ENCODE data around the gene NELFE. TPM values are rescaled to one million over a fixed set of nuclear protein-coding genes. Genes with fewer than 3 reads are reported as not detected.
A peak's percentile ranks its signal among the peaks of the same experiment; 100 is the strongest.

Gene NELFE
- total RNA-seq, 1 experiment from 2014 or later: 75.3 TPM

DNA sequence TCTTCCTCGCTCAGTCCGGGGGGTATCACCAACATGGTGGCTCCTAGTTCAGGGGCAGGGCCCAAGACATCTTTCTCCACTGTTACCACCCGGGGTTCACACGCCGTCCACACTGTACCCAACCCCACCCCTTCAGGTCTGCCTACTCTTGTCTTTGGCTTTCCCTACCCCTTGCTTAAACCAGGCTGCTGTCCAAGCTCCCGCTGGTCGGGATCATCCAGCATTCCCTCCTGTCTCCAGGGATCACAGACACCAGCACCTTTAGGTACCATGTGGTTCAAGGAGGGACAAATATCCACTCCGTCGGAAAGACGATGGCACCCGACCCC lies 395 bp downstream of the NELFE start:
- peaks cover 80% of the 10 kb centered on the region for H3K36me3 Mint-ChIP-seq (ENCODE audit: insufficient read depth, unreplicated experiment)
- TSS peak; percentile 67 for BruUV-seq (replicated peaks)

DNA sequence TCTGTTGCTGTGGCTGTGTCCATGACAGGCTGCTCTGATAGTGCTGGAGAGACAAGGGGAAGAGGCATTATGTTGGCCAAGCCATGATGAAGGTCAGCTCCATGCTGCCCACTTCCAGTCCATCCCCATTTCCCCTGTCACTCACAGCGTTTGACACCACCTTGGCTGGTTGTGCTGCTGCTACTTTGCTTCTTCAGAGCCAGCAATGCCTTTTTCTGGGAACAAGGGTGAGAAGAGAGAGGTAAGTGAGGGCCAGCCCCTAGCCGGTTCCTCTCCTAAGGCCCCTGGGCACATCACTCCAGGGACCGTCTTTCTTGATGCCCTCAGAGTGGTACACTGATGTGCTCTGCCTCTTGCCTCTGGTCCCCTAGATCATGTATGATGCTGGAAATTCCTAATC lies 2.0 kb downstream of the NELFE start:
- TF ChIP-seq, protein P1, sequence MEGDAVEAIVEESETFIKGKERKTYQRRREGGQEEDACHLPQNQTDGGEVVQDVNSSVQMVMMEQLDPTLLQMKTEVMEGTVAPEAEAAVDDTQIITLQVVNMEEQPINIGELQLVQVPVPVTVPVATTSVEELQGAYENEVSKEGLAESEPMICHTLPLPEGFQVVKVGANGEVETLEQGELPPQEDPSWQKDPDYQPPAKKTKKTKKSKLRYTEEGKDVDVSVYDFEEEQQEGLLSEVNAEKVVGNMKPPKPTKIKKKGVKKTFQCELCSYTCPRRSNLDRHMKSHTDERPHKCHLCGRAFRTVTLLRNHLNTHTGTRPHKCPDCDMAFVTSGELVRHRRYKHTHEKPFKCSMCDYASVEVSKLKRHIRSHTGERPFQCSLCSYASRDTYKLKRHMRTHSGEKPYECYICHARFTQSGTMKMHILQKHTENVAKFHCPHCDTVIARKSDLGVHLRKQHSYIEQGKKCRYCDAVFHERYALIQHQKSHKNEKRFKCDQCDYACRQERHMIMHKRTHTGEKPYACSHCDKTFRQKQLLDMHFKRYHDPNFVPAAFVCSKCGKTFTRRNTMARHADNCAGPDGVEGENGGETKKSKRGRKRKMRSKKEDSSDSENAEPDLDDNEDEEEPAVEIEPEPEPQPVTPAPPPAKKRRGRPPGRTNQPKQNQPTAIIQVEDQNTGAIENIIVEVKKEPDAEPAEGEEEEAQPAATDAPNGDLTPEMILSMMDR (IDR thresholded peaks at IDR 0.05; ENCODE audit: insufficient read depth in 1 of 2, low read depth in 1 of 2, low read length in 1 of 2, severe bottlenecking in 1 of 2, unreplicated experiment in 1 of 2): no peak
- H3K36me3 ChIP-seq (ENCODE audit: control insufficient read depth, insufficient read depth, low read length): peaks cover 13% of the 10 kb centered on the region
- ChIA-PET CTCF (no interaction called here), POLR2A (no interaction called here)
- H3K9me3 ChIP-seq: no peaks in the 10 kb centered on the region
- peaks cover 26% of the 10 kb centered on the region for H3K4me1 Mint-ChIP-seq (ENCODE audit: low read depth, unreplicated experiment)
- intact Hi-C loops (cut with micrococcal nuclease; ENCODE audit: unreplicated experiment): no loop called here
- H3K4me1 ChIP-seq: peaks cover 3% of the 10 kb centered on the region; the same call in 1 of the 2 replicates
- no peaks in the 10 kb centered on the region for H3K9me3 Mint-ChIP-seq (ENCODE audit: unreplicated experiment)
- BruUV-seq (replicated peaks): no TSS peak
- no peak overlapping the region for H3K4me3 Mint-ChIP-seq (ENCODE audit: unreplicated experiment)
- H3K4me3 ChIP-seq (ENCODE audit: low read depth, low read length): no peak overlapping the region
- peaks cover 72% of the 10 kb centered on the region for H3K36me3 Mint-ChIP-seq (ENCODE audit: insufficient read depth, unreplicated experiment)
- no peak for DNase-seq
- no peak overlapping the region for H3K27ac Mint-ChIP-seq (ENCODE audit: unreplicated experiment)
- no peaks in the 10 kb centered on the region for H3K27me3 Mint-ChIP-seq (ENCODE audit: insufficient read depth, unreplicated experiment)
- H3K27me3 ChIP-seq (replicated peaks; ENCODE audit: control insufficient read depth, insufficient read depth, low read length): no peaks in the 10 kb centered on the region

More for the DNA sequence above, 395 bp downstream of the NELFE start:
- peak overlapping the region; percentile 98 for H3K27ac Mint-ChIP-seq (ENCODE audit: unreplicated experiment)
- Histone ChIP-seq H3K4me3 (ENCODE audit: low read depth, low read length) (peak overlapping the region; percentile 74), H3K36me3 (ENCODE audit: control insufficient read depth, insufficient read depth, low read length) (peaks cover 13% of the 10 kb centered on the region), H3K27me3 (replicated peaks; ENCODE audit: control insufficient read depth, insufficient read depth, low read length) (no peaks in the 10 kb centered on the region), H3K9me3 (no peaks in the 10 kb centered on the region), H3K4me1 (peaks cover 3% of the 10 kb centered on the region; the same call in 1 of the 2 replicates)
- ChIA-PET POLR2A (interaction anchor here (1.2 to 2.6 kb wide), 3 partner anchors 12 to 13 kb away, joined by 4 to 18 read pairs (median 7); partner anchors contain the start of genes CFB and DXO), CTCF (interaction anchor here (0.6 to 1.7 kb wide), 2 partner anchors 13 to 57 kb away, joined by 5 read pairs; partner anchors contain the start of gene CFB)
- TF ChIP-seq, protein P1 (IDR thresholded peaks at IDR 0.05; ENCODE audit: insufficient read depth in 1 of 2, low read depth in 1 of 2, low read length in 1 of 2, severe bottlenecking in 1 of 2, unreplicated experiment in 1 of 2): no peak
- intact Hi-C loops (cut with micrococcal nuclease; ENCODE audit: unreplicated experiment): no loop called here
- H3K4me3 Mint-ChIP-seq (ENCODE audit: unreplicated experiment): peak overlapping the region; percentile 99
- no peaks in the 10 kb centered on the region for H3K27me3 Mint-ChIP-seq (ENCODE audit: insufficient read depth, unreplicated experiment)
- H3K4me1 Mint-ChIP-seq (ENCODE audit: low read depth, unreplicated experiment): peaks cover 18% of the 10 kb centered on the region
- no peaks in the 10 kb centered on the region for H3K9me3 Mint-ChIP-seq (ENCODE audit: unreplicated experiment)
- no peak for DNase-seq

DNA sequence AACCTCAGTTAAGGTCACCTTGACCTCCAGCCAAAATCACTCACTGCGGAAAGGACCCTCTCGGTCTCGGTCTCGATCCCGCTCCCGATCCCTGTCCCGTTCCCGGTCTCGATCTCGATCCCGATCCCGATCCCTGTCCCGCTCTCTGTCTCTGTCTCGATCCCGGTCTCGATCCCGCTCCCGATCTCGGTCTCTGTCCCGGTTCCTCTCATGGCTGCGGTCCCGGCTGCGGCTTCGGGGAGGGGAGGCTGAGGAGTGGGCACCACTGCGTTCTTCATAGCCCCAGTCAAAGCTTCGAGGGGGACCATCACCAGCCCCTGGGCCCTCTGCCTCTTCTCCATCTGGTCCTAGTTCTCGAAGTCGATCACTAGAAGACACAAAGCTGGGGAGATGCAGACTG lies 4.3 kb downstream of the NELFE start:
- Mint-ChIP-seq H3K4me1 (ENCODE audit: low read depth, unreplicated experiment) (peaks cover 11% of the 10 kb centered on the region), H3K36me3 (ENCODE audit: insufficient read depth, unreplicated experiment) (peaks cover 66% of the 10 kb centered on the region), H3K27me3 (ENCODE audit: insufficient read depth, unreplicated experiment) (no peaks in the 10 kb centered on the region), H3K9me3 (ENCODE audit: unreplicated experiment) (no peaks in the 10 kb centered on the region), H3K4me3 (ENCODE audit: unreplicated experiment) (no peak overlapping the region), H3K27ac (ENCODE audit: unreplicated experiment) (no peak overlapping the region)
- ChIA-PET CTCF (no interaction called here), POLR2A (no interaction called here)
- no TSS peak for BruUV-seq (replicated peaks)
- Histone ChIP-seq H3K36me3 (ENCODE audit: control insufficient read depth, insufficient read depth, low read length) (peaks cover 10% of the 10 kb centered on the region), H3K4me3 (ENCODE audit: low read depth, low read length) (no peak overlapping the region), H3K4me1 (peaks cover 3% of the 10 kb centered on the region; the same call in 1 of the 2 replicates), H3K9me3 (no peaks in the 10 kb centered on the region), H3K27me3 (replicated peaks; ENCODE audit: control insufficient read depth, insufficient read depth, low read length) (no peaks in the 10 kb centered on the region)
- TF ChIP-seq, protein P1 (IDR thresholded peaks at IDR 0.05; ENCODE audit: insufficient read depth in 1 of 2, low read depth in 1 of 2, low read length in 1 of 2, severe bottlenecking in 1 of 2, unreplicated experiment in 1 of 2): no peak
- DNase-seq: no peak
- intact Hi-C loops (cut with micrococcal nuclease; ENCODE audit: unreplicated experiment): no loop called here

Data from Caco-2 (cell line).